ENCODE data around the gene SLC1A2. TPM values are rescaled to one million over a fixed set of nuclear protein-coding genes. Genes with fewer than 3 reads are reported as not detected.
A peak's percentile ranks its signal among the peaks of the same experiment; 100 is the strongest.

Gene SLC1A2
- total RNA-seq, 4 donors from 2014 or later = 0.17 to 0.69 (median 0.37) TPM

GRCh38 chr11:35365395-35365794 lies 54.0 kb downstream of the SLC1A2 start:
- WGBS = 93% methylated on average over 5 of the region's 5 CpGs
- Histone ChIP-seq H3K9me3 (no peaks in the 10 kb centered on the region), H3K27me3 (no peaks in the 10 kb centered on the region), H3K36me3 (no peaks in the 10 kb centered on the region), H3K4me3 (no peak overlapping the region), H3K27ac (replicated peaks in 1 of 4) (peak overlapping the region; percentile 77 to 89 (median 85)), H3K4me1 (peaks cover 21 to 49% (median 36%) of the 10 kb centered on the region in 4 donors)
- no peak for TF ChIP-seq POLR2A (IDR thresholded peaks at IDR 0.05; ENCODE audit: low read depth)
- TF ChIP-seq POLR2AphosphoS5 (IDR thresholded peaks at IDR 0.05) = no peak
- no peak for TF ChIP-seq CTCF (IDR thresholded peaks at IDR 0.05)
- TF ChIP-seq EP300 (IDR thresholded peaks at IDR 0.05) = no peak
- intact Hi-C loops (cut with DNase I) = no loop called here
- DNase-seq (ENCODE audit: extremely low spot score) = no peak

DNA sequence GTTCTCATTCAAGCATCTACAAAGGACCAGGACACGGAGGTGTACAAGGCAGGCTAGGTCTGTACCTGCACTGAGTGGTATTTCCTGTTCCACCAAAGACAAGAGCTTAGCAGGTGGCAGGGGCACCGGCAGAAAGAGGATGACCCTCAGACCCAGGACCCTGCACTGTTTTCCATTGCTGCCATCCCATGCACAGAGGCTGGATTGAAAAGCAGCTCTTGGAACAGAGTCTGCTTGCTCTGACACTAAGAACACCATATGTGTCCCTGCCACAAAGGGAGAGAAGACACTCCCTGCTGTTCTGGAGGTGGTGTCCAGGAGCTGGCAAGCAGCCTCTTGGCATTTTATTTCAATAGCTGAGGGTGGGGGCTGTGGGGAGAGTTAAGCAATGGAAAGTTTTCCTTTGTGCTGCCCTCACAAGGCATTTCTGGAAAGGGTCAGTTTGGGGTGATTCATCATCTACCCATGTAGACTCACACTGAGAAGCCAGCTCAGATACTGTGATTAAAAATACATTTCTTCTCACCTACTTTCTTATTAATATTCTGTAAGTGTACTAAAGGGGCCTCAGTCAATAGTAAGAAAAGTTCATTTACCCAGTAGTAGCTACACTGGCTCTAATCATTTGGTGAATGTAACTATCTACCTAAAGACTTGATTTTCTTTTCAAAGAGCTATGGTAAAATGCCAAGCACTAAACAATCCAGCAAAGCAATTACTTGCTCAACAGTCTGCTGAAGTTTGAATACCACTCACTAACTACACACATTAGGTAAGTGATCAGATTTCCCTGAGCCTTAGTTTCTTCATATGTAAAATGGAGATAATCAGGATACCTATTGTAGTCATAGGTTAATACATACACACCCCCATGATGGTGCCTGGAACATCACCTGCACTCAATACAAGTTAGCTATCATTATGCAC lies 55.2 kb downstream of the SLC1A2 start:
- Histone ChIP-seq H3K4me1 (peaks cover 34 to 61% (median 48%) of the 10 kb centered on the region in 4 donors), H3K9me3 (no peaks in the 10 kb centered on the region), H3K27me3 (no peaks in the 10 kb centered on the region), H3K27ac (replicated peaks in 1 of 4) (peak overlapping the region; percentile 77 to 89 (median 85)), H3K4me3 (peak overlapping the region in 2 of 4 donors; percentile 6 to 7), H3K36me3 (no peaks in the 10 kb centered on the region)
- DNase-seq (ENCODE audit: extremely low spot score) = peak; percentile 94
- 30% methylated on average over 2 of the region's 2 CpGs for WGBS
- intact Hi-C loops (cut with DNase I) = loop anchor here (5.0 kb wide), 1 partner anchor 112 kb away; no protein-coding TSS in a partner anchor
- TF ChIP-seq EP300 (IDR thresholded peaks at IDR 0.05) (peak; percentile 67), POLR2A (IDR thresholded peaks at IDR 0.05; ENCODE audit: low read depth) (no peak), CTCF (IDR thresholded peaks at IDR 0.05) (no peak), POLR2AphosphoS5 (IDR thresholded peaks at IDR 0.05) (peak; percentile 82 to 87)

- H3K4me3 ChIP-seq = peak overlapping the region in 2 of 4 donors; percentile 6 to 7
- TF ChIP-seq CTCF (IDR thresholded peaks at IDR 0.05) (no peak), EP300 (IDR thresholded peaks at IDR 0.05) (no peak), POLR2AphosphoS5 (IDR thresholded peaks at IDR 0.05) (peak in 1 of 2 donors; percentile 50)
- no peaks in the 10 kb centered on the region for H3K9me3 ChIP-seq
- H3K27me3 ChIP-seq = no peaks in the 10 kb centered on the region
- WGBS = 31% methylated on average over 5 of the region's 5 CpGs
- intact Hi-C loops (cut with DNase I) = loop anchor here (5.0 kb wide), 1 partner anchor 111 kb away; no protein-coding TSS in a partner anchor
- peaks cover 36 to 63% (median 54%) of the 10 kb centered on the region in 4 donors for H3K4me1 ChIP-seq
- H3K36me3 ChIP-seq = no peaks in the 10 kb centered on the region
- DNase-seq (ENCODE audit: extremely low spot score) = no peak
- H3K27ac ChIP-seq (replicated peaks in 1 of 4) = peak overlapping the region; percentile 77 to 89 (median 85)
Measured at GRCh38 chr11:35363246-35363801, 56.0 kb downstream of the SLC1A2 start.

DNA sequence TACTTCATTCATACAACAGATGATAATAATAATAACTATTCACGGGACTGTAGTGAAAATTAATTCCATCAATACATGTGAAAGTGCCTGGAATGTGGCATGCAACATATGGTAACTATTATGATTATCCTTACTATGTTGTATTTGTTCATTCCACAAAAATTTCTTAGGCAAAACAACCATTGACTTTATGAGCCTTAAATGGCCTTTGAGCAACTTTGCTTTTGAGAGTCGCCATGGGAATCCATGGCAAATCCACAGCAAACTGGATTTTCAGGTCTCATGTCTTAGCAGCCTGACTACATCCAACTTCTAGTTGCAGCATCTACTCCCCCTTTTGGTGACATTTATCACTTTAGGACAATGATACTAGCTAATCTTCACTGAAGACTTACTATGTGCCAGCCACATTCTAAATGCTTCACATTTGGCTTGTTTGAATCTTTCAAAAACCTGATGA lies 56.8 kb downstream of the SLC1A2 start:
- DNase-seq (ENCODE audit: extremely low spot score) = no peak
- H3K27ac ChIP-seq (replicated peaks in 1 of 4) = peak overlapping the region; percentile 77 to 89 (median 85)
- no peaks in the 10 kb centered on the region for H3K9me3 ChIP-seq
- peaks cover 36 to 63% (median 59%) of the 10 kb centered on the region in 4 donors for H3K4me1 ChIP-seq
- 94% methylated on average over 2 of the region's 2 CpGs for WGBS
- intact Hi-C loops (cut with DNase I) = loop anchor here (5.0 kb wide), 1 partner anchor 110 kb away; no protein-coding TSS in a partner anchor
- H3K4me3 ChIP-seq = no peak overlapping the region
- TF ChIP-seq EP300 (IDR thresholded peaks at IDR 0.05) (no peak), POLR2A (IDR thresholded peaks at IDR 0.05; ENCODE audit: low read depth) (no peak), POLR2AphosphoS5 (IDR thresholded peaks at IDR 0.05) (no peak), CTCF (IDR thresholded peaks at IDR 0.05) (no peak)
- no peaks in the 10 kb centered on the region for H3K27me3 ChIP-seq
- no peaks in the 10 kb centered on the region for H3K36me3 ChIP-seq
